HEK293 (cell line): Measurements from ENCODE around the gene ANO2.

ENCODE experiments used
- CTCF ChIP-seq: fragments of 450-650 bp; formaldehyde crosslinking; IDR thresholded peaks from 2 replicates; pipeline ENCODE4 v1.5.1; 2016; ENCODE audit warnings: missing biosample characterization, missing genetic modification characterization
- ZBTB49 ChIP-seq: fragments of 450-650 bp; formaldehyde crosslinking; IDR thresholded peaks from 2 replicates; pipeline ENCODE4 v1.5.1; 2016; ENCODE audit warnings: missing biosample characterization, missing genetic modification characterization, low read depth
- ZFP41 ChIP-seq: fragments of 450-650 bp; formaldehyde crosslinking; IDR thresholded peaks from 2 replicates; pipeline ENCODE4 v1.5.1; 2016; ENCODE audit warnings: missing biosample characterization, missing genetic modification characterization, borderline replicate concordance
- ZNF146 ChIP-seq: fragments of 450-650 bp; formaldehyde crosslinking; IDR thresholded peaks from 2 replicates; pipeline ENCODE4 v1.5.1; 2016; ENCODE audit warnings: missing biosample characterization, missing genetic modification characterization
- ZNF184 ChIP-seq: fragments of 450-650 bp; IDR thresholded peaks from 2 replicates; pipeline ENCODE4 v1.5.1; 2018; ENCODE audit warnings: missing biosample characterization, mild to moderate bottlenecking, missing genetic modification characterization
- ZNF202 ChIP-seq: fragments of 450-650 bp; formaldehyde crosslinking; IDR thresholded peaks from 2 replicates; pipeline ENCODE4 v1.5.1; 2016; ENCODE audit warnings: missing biosample characterization, missing genetic modification characterization, borderline replicate concordance
- ZNF341 ChIP-seq: fragments of 450-650 bp; formaldehyde crosslinking; IDR thresholded peaks from 2 replicates; pipeline ENCODE4; 2016; ENCODE audit warnings: low read depth, missing biosample characterization, missing genetic modification characterization
- ZNF560 ChIP-seq: fragments of 450-650 bp; formaldehyde crosslinking; IDR thresholded peaks from 2 replicates; pipeline ENCODE4 v1.5.1; 2017; ENCODE audit warnings: missing biosample characterization, missing genetic modification characterization, borderline replicate concordance
- ZNF677 ChIP-seq: fragments of 450-650 bp; IDR thresholded peaks from 2 replicates; pipeline ENCODE4 v1.5.0; 2018; ENCODE audit warnings: missing biosample characterization, mild to moderate bottlenecking, missing genetic modification characterization, moderate library complexity

GRCh38 chr12:5977556-5977955 lies 32.5 kb upstream of the ANO2 start:
- TF ChIP-seq CTCF (tag by site-specific recombination) (no peak), ZFP41 (no peak), ZNF341 (tag by site-specific recombination) (no peak), ZBTB49 (tag by site-specific recombination) (no peak), ZNF184 (tag by site-specific recombination) (no peak), ZNF560 (tag by site-specific recombination) (no peak), ZNF146 (tag by site-specific recombination) (no peak), ZNF677 (tag by site-specific recombination) (no peak), ZNF202 (no peak)
